ENCODE measurements around the gene EFNA5. TPM values are rescaled to one million over a fixed set of nuclear protein-coding genes. Genes with fewer than 3 reads are reported as not detected.

EFNA5 gene
- total RNA-seq, 4 donors from 2014 or later: 2.4 to 9.2 (median 3.9) TPM

DNA sequence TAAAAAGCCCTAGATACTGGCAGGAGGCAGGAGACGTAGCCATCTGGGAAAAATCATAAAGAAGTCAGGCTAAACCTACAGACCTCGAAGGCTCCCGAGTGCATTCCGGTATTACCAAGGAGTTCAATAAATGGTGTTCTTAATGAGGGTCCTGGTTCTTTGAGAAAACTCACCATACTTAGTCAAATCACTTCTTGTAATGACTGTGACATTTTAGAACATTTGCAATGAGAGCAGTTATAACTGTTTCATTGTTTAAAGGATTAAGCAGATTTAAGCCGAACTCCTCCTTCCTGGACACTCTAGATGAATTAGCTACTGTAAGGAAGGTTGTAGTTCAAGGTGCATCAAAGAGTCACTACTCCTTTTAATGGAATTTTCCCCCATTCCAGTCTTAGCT, 67.8 kb downstream of the EFNA5 start:
- TF ChIP-seq EP300 (IDR thresholded peaks at IDR 0.05) (no peak), POLR2A (IDR thresholded peaks at IDR 0.05) (no peak), POLR2AphosphoS5 (IDR thresholded peaks at IDR 0.05) (no peak)
- TF ChIP-seq, protein P1, sequence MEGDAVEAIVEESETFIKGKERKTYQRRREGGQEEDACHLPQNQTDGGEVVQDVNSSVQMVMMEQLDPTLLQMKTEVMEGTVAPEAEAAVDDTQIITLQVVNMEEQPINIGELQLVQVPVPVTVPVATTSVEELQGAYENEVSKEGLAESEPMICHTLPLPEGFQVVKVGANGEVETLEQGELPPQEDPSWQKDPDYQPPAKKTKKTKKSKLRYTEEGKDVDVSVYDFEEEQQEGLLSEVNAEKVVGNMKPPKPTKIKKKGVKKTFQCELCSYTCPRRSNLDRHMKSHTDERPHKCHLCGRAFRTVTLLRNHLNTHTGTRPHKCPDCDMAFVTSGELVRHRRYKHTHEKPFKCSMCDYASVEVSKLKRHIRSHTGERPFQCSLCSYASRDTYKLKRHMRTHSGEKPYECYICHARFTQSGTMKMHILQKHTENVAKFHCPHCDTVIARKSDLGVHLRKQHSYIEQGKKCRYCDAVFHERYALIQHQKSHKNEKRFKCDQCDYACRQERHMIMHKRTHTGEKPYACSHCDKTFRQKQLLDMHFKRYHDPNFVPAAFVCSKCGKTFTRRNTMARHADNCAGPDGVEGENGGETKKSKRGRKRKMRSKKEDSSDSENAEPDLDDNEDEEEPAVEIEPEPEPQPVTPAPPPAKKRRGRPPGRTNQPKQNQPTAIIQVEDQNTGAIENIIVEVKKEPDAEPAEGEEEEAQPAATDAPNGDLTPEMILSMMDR (IDR thresholded peaks at IDR 0.05): no peak
- Histone ChIP-seq H3K36me3 (no peaks in the 10 kb centered on the region), H3K4me1 (no peaks in the 10 kb centered on the region), H3K9me3 (no peaks in the 10 kb centered on the region), H3K4me3 (no peak overlapping the region), H3K27ac (peak overlapping the region in 1 of 4 donors; percentile 2), H3K27me3 (no peaks in the 10 kb centered on the region)
- ATAC-seq: no peak
- 83 to 86% methylated on average over 5 of the region's 5 CpGs for WGBS, 2 donors (ENCODE audit: low coverage in 1 of 2)

DNA sequence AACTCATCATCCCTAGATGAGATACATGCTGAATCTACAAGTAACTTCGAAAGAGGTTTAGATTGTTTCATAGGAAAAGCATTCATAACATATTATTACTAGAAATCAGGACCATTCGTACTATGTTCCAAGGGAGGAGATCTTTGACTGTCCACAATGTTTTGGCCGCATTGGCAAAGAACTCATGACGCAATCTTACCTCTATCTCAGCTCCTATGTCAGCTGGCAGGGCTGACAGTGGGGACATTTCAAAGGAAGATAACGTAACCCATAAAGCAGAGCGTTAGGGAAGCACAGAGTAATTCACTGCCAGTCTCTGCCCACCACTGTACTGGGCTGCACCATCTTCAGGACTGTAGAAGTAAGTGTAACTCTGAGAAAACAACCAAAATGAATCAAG, 69.7 kb downstream of the EFNA5 start:
- Histone ChIP-seq H3K36me3 (no peaks in the 10 kb centered on the region), H3K4me3 (no peak overlapping the region), H3K27me3 (no peaks in the 10 kb centered on the region), H3K9me3 (no peaks in the 10 kb centered on the region), H3K27ac (no peak overlapping the region), H3K4me1 (no peaks in the 10 kb centered on the region)
- TF ChIP-seq, protein P1 (IDR thresholded peaks at IDR 0.05): no peak
- TF ChIP-seq EP300 (IDR thresholded peaks at IDR 0.05) (no peak), POLR2A (IDR thresholded peaks at IDR 0.05) (no peak), POLR2AphosphoS5 (IDR thresholded peaks at IDR 0.05) (no peak)
- no peak for ATAC-seq
- 76 to 90% methylated on average over 6 of the region's 6 CpGs for WGBS, 2 donors (ENCODE audit: low coverage in 1 of 2)

DNA sequence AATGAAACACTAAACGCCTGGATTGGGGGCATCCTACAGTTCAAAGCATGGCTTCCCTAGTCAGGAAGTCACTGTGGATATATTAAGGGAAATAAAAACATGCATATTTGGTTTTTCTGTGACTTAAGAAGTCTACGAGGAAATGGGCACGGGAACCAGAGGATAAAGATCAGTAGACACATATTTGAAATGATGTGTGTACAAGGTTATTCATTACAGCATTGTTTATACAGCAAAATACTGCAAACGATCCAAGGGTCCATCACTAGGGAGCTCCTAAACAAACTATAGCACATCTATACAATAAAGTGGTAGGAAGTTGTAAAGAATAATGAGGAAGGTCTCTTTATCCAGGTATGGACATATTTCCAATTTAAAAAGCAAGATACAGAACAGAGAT, 71.8 kb downstream of the EFNA5 start:
- no peak for ATAC-seq
- Histone ChIP-seq H3K4me3 (no peak overlapping the region), H3K27me3 (no peaks in the 10 kb centered on the region), H3K4me1 (peaks cover 0 to 5% (median 0%) of the 10 kb centered on the region in 3 donors), H3K9me3 (no peaks in the 10 kb centered on the region), H3K36me3 (no peaks in the 10 kb centered on the region), H3K27ac (no peak overlapping the region)
- WGBS, 2 donors (ENCODE audit: low coverage in 1 of 2): 66 to 72% methylated on average over 4 of the region's 4 CpGs
- TF ChIP-seq, protein P1 (IDR thresholded peaks at IDR 0.05): no peak
- no peak for TF ChIP-seq POLR2AphosphoS5 (IDR thresholded peaks at IDR 0.05)
- no peak for TF ChIP-seq EP300 (IDR thresholded peaks at IDR 0.05)
- TF ChIP-seq POLR2A (IDR thresholded peaks at IDR 0.05): no peak

DNA sequence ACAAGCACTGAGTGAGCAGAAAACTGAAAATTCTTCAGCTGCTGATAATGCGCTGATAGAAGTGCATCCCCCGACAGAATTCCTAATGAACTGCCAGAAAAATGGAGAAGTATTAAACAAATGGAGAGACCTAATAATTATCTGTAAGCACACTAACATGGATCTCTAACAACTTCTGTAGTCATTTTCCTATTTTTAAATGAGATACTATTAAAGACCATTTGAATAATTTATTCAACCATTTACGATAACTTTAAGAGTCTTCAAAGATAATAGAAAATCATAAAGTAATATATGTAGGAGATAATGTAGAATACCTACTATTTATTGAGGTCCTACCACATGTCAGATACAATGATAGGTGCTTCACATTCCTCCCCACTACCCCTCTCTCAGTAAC, 72.9 kb downstream of the EFNA5 start:
- no peaks in the 10 kb centered on the region for H3K36me3 ChIP-seq
- no peak overlapping the region for H3K4me3 ChIP-seq
- H3K27ac ChIP-seq: no peak overlapping the region
- H3K4me1 ChIP-seq: peaks cover 0 to 6% (median 0%) of the 10 kb centered on the region in 3 donors
- WGBS, 2 donors (ENCODE audit: low coverage in 1 of 2): 83 to 92% methylated on average over 3 of the region's 3 CpGs
- H3K27me3 ChIP-seq: no peaks in the 10 kb centered on the region
- TF ChIP-seq EP300 (IDR thresholded peaks at IDR 0.05): no peak
- no peak for TF ChIP-seq POLR2AphosphoS5 (IDR thresholded peaks at IDR 0.05)
- TF ChIP-seq, protein P1 (IDR thresholded peaks at IDR 0.05): no peak
- no peak for TF ChIP-seq POLR2A (IDR thresholded peaks at IDR 0.05)
- no peak for ATAC-seq
- no peaks in the 10 kb centered on the region for H3K9me3 ChIP-seq

DNA sequence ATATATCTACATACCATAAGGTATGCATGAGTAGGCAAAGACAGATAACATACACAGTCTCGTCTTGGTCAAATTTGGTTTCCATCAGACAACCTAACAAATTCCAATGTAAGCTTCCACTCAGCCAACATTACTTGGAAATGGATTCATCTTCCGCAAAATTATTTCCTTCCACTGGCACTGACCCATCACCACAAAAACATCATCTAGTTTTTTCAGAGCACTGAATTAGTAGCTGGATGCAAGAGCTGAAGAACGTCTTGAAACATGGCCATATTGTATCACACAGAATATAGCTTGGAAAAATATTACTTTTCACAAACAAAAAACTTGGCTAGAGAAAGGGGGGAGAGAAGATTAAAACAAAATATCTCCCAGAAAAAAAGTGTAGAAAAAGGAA, 73.5 kb downstream of the EFNA5 start:
- no peaks in the 10 kb centered on the region for H3K27me3 ChIP-seq
- no peak for TF ChIP-seq POLR2A (IDR thresholded peaks at IDR 0.05)
- TF ChIP-seq, protein P1 (IDR thresholded peaks at IDR 0.05): no peak
- TF ChIP-seq POLR2AphosphoS5 (IDR thresholded peaks at IDR 0.05): no peak
- no peak for TF ChIP-seq EP300 (IDR thresholded peaks at IDR 0.05)
- no peak overlapping the region for H3K27ac ChIP-seq
- no peak for ATAC-seq
- H3K4me3 ChIP-seq: no peak overlapping the region
- H3K9me3 ChIP-seq: no peaks in the 10 kb centered on the region
- WGBS, 2 donors (ENCODE audit: low coverage in 1 of 2): 56 to 63% methylated on average over 3 of the region's 3 CpGs
- peaks cover 0 to 6% (median 0%) of the 10 kb centered on the region in 3 donors for H3K4me1 ChIP-seq
- no peaks in the 10 kb centered on the region for H3K36me3 ChIP-seq

Measured in gastroesophageal sphincter (tissue), 4 donors.